Measurements from ENCODE around the gene GABRP.
"Not testable (repeated sequence)": the region's sequence is repeated elsewhere in the genome, so short reads cannot be mapped to it uniquely, and the experiment has no call there.

Gene GABRP, protein sequence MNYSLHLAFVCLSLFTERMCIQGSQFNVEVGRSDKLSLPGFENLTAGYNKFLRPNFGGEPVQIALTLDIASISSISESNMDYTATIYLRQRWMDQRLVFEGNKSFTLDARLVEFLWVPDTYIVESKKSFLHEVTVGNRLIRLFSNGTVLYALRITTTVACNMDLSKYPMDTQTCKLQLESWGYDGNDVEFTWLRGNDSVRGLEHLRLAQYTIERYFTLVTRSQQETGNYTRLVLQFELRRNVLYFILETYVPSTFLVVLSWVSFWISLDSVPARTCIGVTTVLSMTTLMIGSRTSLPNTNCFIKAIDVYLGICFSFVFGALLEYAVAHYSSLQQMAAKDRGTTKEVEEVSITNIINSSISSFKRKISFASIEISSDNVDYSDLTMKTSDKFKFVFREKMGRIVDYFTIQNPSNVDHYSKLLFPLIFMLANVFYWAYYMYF

DNA sequence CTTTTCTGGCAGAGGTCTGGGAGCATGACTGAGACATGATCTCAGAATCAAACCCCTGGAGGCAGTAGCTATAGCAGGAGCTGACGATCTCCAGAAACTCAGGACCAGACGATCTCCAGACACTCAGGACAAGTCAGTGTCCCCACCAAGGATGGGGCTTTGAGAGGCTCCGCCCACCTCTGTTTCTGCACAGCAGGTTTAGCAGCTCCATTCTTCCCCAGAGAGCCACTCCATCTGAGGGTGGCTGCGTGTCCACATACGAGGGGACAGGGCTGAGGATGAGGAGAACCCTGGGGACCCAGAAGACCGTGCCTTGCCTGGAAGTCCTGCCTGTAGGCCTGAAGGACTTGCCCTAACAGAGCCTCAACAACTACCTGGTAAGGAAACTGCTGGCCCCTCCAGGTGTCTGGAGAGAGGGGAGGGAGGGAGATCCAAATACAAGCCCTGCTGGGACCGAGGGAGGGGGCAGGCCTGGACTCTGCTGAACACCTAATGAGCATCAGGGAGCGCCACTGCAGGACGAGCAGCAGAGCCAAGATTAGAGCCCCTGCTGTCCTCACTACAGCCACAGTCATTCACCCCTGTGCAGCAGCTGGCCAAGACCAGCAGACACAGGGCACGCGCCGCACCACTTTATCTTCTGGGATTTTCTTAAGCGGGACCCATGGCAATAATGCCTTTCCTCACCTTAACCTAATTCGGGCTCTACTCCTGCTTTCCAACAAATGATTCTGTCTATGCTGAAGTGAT, at the start of gene GABRP:
Gene GABRP, plus strand, starts transcription at position 228 of the 750 bp plus-strand sequence. CDS start 4,891 bp downstream, outside the sequence.
- DNase-seq (ENCODE audit: low read depth), result no peak

DNA sequence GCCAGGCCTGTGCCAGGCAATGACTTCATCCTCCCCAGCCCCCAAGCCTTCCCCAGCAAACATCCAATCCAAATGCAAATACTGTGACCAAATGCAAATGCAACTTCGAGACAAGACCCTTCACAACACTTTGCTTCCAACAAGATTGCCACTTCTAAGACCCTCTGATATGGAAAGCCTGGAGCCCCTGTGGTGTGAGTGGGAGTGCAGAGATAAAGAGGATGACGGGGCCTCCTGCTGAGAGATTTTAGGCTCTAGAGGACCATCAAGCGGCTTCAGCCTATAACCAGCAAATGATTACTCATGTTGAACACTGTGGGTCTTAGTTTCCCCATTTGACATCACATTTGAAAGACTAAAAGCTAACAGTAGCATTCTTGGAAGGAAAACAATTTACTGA, 46.6 kb upstream of the GABRP start:
- DNase-seq (ENCODE audit: low read depth), result no peak

DNA sequence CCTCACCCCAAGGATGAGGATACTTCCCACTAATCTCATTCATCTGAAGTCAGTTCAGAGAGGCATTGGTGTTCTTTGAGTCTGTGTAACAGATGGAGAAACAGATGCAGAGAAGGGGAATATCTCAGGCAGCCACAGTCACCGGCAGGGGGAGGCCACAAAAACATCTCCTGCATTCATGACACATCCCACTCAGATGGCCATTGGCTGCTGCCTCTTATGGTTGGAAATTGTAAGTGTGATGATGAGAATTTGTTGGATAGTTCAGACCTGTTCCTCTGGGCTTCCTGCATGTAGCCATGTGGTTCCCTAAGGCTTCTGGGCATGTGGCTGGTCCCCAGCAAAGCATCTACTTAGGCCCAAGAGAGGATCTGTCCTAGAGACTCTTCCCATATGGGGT, 45.9 kb upstream of the GABRP start:
- no peak for DNase-seq (ENCODE audit: low read depth)

DNA sequence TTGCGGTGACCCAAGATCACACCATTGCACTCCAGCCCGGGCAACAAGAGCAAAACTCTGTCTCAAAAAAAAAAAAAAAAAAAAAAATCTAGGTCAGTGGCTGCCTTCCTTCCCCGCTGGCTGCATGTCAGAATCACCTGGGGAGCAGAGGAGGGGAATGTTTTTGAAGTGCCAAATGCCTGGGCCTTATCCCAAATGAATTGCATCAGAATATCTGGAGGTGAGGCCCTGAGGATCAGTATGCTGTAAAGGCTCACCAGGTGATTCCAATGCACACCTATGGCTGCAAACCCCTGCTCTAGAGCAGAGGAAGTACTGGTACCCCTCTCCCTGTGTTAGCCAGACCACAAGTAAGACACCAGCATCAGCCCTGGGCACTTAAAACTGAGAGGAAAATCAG, 44.7 kb upstream of the GABRP start:
- DNase-seq (ENCODE audit: low read depth), result no peak

DNA sequence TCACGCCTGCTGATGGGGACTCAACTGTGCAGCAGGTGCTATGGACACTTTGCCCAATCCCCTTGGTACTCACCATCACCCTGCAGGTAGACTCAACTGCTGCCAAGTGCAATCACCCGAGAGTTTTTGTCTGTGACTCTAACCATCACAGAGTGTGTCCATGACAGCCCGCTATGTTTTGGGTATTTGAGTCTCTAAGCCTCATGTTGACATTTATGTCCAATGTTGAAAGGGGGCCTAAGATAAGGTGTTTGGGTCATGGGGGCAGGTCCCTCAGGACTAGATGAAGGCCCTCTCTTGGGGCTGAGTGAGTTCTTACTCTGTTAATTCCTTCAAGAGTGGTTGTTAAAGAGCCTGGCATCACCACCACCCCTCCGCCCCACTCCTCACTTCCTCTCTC, 44.1 kb upstream of the GABRP start:
- no peak for DNase-seq (ENCODE audit: low read depth)

DNA sequence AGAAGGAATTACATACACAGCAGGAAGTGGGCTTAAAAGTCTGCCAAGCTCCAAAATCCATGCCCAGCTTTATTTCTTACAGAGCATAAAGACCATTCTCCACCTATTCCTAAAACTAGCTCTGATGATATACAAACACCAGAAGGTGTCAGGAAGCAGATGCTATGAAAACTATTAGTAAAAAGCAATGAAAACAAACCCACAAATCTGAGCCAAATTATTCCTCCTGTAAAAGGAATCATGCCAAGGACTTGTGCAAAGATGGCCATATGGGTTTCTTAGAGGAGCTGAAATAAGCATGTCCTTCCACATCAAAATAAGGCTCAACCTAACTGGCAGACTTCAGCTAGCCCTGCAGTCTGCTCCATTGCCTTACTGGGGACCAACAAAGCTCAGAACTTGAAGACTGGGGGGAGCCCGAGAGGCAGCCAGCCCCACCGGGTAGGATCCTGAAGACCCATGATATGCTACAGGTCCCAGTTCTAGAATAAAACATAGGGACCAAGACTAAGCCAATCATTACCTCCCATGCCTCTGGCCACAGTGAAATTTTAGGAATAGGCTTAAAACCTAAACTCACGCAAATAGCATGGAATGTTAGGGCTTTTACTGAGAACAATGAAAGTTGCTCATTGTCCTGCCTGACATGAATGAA, 42.8 kb upstream of the GABRP start:
- no peak for DNase-seq (ENCODE audit: low read depth)

DNA sequence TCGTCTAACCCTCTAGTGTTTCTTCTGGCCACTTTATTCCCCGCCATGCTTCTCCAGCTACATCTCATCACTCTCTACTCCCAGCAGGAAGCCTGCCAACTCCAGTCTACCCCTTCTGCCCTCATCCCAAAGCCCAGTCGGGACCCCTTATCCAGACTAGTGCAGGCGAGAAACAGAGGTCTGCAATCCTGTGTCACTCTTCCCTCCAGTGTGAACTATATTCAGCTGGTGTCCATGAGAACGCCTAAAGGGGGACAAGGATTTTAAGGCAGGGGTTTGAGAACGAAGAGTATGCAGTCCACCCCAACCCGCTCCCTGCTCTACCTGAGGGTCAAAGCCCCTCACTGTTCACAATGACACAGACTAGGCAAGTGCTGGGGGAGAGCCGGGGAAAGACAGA, 41.7 kb upstream of the GABRP start:
- no peak for DNase-seq (ENCODE audit: low read depth)

DNA sequence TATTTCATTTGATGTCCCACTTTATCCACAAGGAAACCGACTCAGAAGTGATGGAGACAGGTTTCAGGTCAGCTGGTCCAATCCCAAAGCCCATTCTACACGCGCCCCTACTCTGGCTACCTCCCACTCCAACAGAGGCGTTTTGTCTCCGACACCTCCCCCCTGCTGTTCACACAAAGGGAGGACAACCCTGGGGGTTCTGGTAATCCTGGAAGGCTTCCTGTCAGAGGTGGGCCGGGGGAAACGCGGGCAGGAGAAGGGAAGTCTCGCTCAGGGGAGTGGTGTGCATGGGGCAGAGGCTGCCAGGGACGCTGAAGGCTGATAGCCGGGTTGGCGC, 39.7 kb upstream of the GABRP start:
- no peak for DNase-seq (ENCODE audit: low read depth)

DNA sequence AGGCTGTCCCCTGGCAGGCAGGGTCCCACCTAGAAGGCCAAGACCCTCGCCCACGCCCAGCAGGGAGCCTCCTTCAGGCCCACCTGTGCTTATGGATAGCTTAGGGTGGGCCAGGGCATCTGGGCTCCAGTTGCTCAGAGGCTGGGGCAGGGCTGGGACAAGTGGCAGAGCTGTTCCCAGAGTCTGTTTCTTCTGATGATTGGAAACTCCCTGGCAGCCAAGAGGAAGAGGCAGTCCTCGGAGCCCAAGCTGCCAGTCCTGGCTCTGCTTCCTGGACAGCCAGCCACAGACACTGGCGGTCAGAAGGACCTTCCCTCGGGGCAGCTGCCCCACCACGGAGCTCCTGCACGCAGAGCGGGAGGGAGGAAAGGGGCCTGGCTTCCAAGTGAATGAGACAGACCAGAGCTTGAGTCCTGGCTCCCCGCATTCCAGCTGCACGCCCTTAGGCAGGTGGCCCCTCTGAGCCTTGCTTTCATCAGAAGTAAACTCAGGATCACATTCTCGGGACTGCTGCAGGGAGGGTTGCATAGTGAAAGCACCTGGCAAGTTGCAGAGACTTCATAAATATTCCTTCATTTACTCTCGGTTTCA, 37.9 kb upstream of the GABRP start:
- DNase-seq (ENCODE audit: low read depth), result no peak

DNA sequence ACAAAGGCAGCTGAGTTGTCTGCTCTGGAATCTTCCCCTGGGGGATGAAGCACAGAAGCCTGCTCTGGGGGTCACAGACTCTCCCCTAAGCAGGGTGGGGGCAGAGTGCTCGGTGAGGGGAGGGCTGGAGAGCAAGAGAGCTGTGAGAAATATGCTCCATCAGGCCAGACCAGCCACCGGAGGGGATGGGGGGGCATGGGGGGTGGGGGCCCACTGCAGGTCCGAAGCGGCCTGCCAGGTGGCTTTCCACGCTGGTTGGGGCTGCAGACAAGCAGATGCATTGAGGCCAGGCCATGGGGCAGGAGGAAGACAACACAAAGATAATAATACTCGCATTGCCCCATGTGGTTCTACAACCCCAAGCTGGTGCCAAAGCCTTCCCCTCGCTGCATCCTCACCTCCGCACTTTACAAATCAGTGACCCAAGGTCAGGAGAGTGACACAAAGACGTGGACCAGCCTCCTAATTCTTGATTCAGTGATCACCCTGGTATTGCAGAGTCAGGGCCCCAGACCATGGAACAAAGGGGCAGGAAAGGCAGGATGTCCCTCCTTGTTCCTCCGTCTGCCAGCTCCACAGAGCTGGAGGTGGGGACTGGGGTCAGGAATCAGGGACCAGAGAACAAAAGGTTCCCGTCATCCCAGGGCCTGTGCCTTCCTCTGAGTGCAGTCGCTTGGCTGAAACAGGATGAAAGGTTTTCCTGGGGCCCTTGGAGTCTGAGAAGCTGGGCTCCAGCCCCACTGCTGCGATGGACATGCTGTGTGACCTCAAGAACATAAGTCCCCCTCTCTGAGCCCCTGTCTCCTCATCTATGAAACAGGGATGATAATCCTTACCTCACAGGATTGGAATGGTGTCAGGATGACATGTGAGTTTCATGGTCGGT, 37.2 kb upstream of the GABRP start:
- no peak for DNase-seq (ENCODE audit: low read depth)

DNA sequence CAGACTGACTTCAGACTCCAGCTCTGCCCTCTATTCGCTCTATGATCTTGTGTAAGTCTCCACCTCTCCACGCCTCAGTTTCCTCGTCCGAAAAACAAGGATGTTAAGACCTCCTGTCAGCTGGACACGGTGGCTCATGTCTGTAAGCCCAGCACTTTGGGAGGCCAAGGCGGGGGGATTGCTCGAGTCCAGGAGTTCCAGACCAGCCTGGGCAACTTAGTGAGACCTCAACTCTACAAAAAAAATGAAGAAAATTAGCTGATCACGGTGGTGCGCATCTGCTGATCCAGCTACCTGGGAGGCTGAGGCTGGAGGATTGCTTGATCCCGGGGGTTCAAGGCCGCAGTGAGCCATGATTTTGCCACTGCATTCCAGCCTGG, 36.6 kb upstream of the GABRP start:
- DNase-seq (ENCODE audit: low read depth), result no peak

DNA sequence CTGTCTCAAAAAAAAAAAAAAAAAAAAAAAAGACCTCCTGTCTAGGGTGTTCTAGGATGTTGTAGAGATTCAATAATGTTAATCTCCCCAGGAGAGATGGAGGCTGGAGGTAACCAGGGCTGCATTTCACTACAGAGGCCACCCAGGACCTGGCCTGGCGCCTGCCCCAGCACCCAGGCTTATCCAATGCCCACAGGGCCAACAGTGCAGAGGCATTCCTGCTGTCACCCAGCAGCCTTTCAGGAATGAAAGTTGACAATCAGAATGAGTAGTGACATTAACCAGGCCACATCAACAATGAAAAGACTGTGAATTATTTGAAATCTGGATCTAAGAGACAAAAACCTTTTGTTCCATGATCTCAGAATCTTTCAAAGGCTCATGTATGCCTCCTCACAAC, 36.2 kb upstream of the GABRP start:
- DNase-seq (ENCODE audit: low read depth), result no peak

DNA sequence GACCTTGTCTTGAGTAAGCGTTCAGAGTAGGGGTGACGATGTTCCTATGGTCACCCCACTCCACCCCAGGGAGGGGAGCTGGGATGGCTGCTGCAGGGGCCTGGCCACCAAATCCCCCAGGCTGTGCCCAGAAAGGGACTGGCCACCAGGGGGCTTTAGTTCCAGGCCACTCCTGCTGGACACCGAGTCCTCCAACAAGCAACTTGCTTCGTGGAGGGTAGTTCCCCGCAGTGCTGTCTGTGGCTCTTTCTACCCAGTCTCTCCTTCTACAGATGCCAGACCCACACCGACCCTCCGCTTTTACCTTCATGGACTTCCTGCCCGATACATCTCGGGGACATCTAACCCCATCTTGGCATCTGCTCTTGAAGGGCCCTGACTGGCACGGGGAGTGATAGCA, 35.7 kb upstream of the GABRP start:
- DNase-seq (ENCODE audit: low read depth), result no peak

DNA sequence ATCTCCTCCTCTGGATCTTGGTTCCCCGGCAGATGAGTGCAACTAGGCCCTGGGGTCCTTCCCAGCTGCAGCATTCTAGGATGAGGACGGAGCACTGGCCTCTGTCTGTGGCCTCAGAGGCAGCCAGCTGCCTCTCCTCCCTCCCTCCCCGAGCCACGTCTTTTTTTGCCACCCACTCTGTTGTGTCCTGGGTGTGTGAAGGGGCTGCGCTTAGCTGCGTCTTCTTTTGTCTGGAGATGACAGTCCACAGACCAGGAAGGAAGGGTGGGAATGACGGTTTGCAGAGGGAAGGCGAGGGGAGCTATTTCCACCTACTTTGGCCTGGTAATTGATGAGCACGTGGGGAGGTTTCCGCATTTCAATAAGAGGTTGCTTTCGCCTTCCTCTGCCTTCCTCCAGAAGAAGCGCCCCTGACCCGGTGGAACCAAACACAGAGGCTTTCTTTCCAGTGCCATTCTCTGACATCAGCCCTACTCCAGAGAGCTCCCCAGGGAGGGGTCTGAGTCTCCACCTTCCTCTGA, 34.5 kb upstream of the GABRP start:
- no peak for DNase-seq (ENCODE audit: low read depth)

DNA sequence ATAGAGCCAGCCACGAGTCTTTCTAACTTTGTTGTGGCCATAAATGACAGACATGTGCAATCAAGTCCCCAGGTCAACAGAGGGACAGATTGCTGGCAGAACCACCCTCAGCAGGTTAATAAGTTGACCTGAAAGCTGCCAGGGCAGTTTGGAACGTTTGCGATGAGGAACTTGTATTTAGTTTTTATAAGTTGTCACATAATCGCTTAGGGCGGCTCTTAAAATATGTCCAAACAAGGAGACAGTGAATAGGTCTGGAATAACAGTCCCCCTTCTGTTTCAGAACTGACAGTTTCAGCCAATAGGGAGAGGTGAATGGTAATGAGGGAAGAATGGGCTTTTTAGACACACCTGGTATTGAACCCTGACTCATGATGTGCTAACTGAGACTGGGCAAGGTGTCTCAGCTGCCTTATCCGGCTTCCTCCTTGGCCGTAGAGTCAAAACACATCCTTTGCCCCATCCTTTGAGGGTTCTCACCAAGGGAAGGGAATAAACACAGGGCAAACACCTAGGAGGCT, 33.6 kb upstream of the GABRP start:
- DNase-seq (ENCODE audit: low read depth), result no peak

DNA sequence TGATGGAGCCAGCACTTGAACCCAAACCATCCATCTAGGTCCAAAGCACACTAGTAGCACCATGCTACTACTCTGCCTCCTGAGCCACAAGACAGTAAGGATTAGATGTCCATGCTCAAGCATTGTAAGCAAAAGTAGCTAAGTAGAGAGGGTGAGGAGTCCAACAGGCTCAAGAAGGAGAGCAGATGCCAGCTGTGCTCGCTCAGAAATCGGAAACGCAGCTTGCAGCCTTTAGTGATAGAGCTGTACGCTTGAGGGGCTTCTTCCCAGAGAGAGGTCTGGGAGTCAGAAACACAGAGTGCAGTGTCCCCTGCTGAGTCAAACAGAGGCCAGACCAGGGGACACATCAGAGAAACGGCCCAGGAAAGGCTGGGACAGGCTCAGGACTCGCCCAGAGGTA, 32.7 kb upstream of the GABRP start:
- DNase-seq (ENCODE audit: low read depth), result no peak

DNA sequence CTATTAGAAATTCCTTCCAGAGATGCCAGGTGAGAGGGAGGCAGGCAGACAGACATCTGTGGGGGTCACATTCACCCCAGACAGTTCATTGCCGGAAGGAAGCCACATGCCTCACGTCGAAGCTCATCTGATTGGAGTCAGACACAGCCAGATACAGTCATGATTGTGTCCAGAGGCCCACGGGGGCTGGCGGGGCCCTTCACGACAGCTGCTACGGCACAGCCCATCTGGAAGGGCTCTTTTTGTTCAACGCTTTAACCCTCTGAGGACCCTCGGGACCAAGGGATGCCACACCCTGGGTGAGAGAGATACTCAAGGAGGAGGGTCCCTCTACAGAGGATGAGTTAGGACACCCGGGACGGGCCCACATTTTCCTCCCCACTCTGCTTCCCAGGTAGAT, 31.9 kb upstream of the GABRP start:
- no peak for DNase-seq (ENCODE audit: low read depth)

DNA sequence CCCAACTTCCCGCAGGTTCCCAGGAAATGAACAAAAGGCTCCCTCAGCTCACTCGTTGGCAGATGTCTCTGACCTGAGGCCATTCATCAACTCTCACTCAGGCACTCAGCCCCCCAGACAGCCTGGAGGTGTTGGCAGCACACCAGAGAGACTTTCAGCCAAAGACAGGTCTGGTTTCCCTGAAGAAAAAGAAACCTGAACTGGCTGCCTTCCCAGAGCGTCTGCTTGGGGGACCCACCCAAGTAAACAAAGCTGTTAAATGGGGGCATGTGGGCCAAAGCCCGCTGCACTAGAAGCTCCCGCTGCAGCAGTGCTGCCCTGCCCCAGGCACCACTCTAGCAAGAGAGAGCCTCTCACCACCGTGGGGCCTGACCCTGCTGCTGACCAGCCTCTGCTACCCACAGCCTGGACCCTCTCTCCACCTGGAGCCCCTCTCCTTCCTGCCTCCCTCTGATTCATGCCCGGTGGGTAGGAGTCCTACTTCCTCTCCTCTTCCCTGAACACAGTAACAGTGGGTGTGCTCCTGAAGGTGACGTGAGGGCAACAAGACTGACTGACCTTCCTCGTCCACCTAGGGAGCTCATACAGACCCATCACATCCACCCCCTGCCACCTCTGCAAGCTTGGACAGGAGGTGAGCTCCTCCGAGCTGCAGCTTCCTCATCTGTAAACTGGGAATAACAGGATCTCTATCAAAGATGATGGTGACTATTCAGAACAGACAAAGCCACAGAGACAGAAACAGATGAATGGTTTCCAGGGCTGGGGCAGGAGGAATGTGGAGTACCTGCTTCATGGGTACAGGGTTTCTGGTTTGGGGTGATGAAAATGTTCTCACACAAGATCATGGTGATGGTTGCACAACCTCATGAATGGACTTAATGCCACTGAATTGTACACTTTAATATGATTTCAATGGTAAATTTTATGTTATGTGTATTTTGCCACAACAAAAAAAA, 31.0 kb upstream of the GABRP start:
- DNase-seq (ENCODE audit: low read depth), result no peak

DNA sequence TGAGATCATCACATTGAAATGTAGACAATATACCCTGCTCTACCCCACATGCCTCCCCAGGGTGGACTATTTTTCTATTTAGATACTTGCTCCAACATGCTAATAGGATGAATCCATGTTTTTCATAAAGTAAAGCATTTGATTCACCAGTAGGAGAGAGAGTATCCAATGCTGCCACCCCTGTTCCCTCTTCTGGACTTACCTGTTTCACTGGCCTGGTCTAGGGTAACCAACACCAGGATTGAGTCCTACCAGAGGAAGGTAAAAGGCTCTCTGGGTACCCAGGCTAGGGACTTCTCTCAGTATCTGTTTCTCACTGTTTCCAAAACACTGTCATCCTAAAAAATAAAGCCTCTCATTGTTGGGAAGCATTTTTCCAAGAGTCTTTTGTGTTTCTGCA, 30.2 kb upstream of the GABRP start:
- no peak for DNase-seq (ENCODE audit: low read depth)

DNA sequence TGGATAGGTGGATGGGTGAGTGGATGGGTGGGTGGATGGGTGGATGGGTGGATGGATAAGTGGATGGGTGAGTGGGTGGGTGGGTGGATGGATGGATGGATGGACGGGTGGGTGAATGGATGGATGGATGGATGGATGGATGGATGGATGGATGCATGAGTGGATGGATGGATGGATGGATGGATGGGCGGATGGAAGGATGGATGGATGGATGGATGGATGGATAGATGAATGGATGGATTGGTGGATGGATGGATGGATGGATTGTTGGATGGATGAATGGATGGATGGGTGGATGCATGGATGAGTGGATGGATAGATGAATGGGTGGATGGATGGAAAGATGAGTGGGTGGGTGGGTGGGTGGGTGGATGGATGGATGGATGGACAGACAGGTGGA, 29.0 kb upstream of the GABRP start:
- not testable (repeated sequence) for DNase-seq (ENCODE audit: low read depth)
